Measurements from ENCODE around the gene TNFSF13.

The TNFSF13 gene

GRCh38 chr17:7573324-7574080 is 15.0 kb downstream of the TNFSF13 start:
- peak overlapping the region; percentile 99 for H3K27ac ChIP-seq
- no peak for DNase-seq (ENCODE audit: low read depth, low spot score)

GRCh38 chr17:7574176-7574953 is 15.8 kb downstream of the TNFSF13 start:
- peak overlapping the region; percentile 99 for H3K27ac ChIP-seq
- no peak for DNase-seq (ENCODE audit: low read depth, low spot score)

- peak overlapping the region; percentile 99 for H3K27ac ChIP-seq
Measured at GRCh38 chr17:7575481-7575883, 16.9 kb downstream of the TNFSF13 start.

DNA sequence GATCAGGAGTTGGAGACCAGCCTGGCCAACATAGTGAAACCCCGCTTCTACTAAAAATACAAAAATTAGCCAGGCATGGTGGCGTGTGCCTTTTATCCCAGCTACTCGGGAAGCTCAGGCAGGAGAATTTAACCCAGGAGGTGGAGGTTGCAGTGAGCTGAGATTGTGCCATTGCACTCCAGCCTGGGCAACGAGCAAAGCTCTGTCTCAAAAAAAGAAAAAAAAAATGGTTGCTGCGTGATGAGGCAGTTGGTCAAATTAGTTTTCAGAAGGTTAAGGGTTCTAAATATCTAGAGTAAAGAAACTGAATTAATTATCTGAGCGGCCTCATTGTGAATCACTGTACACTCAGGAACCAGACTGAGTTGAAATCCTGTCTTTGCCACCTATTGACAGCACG is 17.4 kb downstream of the TNFSF13 start:
- no peak for DNase-seq (ENCODE audit: low read depth, low spot score)
- peak overlapping the region; percentile 99 for H3K27ac ChIP-seq

More at GRCh38 chr17:7575481-7575883, 16.9 kb downstream of the TNFSF13 start:
- DNase-seq (ENCODE audit: low read depth, low spot score), result no peak

GRCh38 chr17:7576432-7576937 is 17.9 kb downstream of the TNFSF13 start:
- DNase-seq (ENCODE audit: low read depth, low spot score), result no peak

GRCh38 chr17:7577327-7578199 is 19.0 kb downstream of the TNFSF13 start:
- peak overlapping the region; percentile 99 for H3K27ac ChIP-seq
- DNase-seq (ENCODE audit: low read depth, low spot score), result no peak

More at GRCh38 chr17:7576432-7576937, 17.9 kb downstream of the TNFSF13 start:
- peak overlapping the region; percentile 99 for H3K27ac ChIP-seq

DNA sequence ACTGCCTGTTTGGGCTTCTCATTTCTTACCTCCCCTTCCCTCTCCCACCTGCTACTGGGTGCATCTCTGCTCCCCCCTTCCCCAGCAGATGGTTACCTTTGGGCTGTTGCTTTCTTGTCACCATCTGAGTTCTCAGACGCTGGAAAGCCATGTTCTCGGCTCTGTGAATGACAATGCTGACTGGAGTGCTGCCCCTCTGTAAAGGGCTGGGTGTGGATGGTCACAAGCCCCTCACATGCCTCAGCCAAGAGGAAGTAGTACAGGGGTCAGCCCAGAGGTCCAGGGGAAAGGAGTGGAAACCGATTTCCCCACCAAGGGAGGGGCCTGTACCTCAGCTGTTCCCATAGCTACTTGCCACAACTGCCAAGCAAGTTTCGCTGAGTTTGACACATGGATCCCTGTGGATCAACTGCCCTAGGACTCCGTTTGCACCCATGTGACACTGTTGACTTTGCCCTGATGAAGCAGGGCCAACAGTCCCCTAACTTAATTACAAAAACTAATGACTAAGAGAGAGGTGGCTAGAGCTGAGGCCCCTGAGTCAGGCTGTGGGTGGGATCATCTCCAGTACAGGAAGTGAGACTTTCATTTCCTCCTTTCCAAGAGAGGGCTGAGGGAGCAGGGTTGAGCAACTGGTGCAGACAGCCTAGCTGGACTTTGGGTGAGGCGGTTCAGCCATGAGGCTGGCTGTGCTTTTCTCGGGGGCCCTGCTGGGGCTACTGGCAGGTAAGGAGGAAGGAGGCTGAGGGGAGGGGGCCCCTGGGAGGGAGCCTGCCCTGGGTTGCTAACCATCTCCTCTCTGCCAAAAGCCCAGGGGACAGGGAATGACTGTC is 20.7 kb downstream of the TNFSF13 start, which contains the start of gene CD68:
TSS of gene CD68 (plus strand) at position 638 of the 833 bp plus-strand sequence. CDS start at position 678, 40 bp downstream.
- H3K27ac ChIP-seq, result peak within 1 kb of the TSS; percentile 99
- DNase-seq (ENCODE audit: low read depth, low spot score), result peak; percentile 91

GRCh38 chr17:7579834-7580603 is 21.5 kb downstream of the TNFSF13 start:
- peak overlapping the region; percentile 99 for H3K27ac ChIP-seq
- no peak for DNase-seq (ENCODE audit: low read depth, low spot score)

- peak overlapping the region; percentile 99 for H3K27ac ChIP-seq
- DNase-seq (ENCODE audit: low read depth, low spot score), result no peak
Measured at GRCh38 chr17:7580604-7581575, 22.3 kb downstream of the TNFSF13 start.

- no peak for DNase-seq (ENCODE audit: low read depth, low spot score)
- peak overlapping the region; percentile 99 for H3K27ac ChIP-seq
Measured at GRCh38 chr17:7582396-7583252, 24.1 kb downstream of the TNFSF13 start.

- DNase-seq (ENCODE audit: low read depth, low spot score), result no peak
- H3K27ac ChIP-seq, result peak within 1 kb of the TSS; percentile 99
Measured at GRCh38 chr17:7583253-7584109, 24.9 kb downstream of the TNFSF13 start, which contains the start of gene MPDU1. Gene MPDU1 (plus strand): TSS chr17:7583852. CDS start chr17:7583863, 11 bp downstream.

DNA sequence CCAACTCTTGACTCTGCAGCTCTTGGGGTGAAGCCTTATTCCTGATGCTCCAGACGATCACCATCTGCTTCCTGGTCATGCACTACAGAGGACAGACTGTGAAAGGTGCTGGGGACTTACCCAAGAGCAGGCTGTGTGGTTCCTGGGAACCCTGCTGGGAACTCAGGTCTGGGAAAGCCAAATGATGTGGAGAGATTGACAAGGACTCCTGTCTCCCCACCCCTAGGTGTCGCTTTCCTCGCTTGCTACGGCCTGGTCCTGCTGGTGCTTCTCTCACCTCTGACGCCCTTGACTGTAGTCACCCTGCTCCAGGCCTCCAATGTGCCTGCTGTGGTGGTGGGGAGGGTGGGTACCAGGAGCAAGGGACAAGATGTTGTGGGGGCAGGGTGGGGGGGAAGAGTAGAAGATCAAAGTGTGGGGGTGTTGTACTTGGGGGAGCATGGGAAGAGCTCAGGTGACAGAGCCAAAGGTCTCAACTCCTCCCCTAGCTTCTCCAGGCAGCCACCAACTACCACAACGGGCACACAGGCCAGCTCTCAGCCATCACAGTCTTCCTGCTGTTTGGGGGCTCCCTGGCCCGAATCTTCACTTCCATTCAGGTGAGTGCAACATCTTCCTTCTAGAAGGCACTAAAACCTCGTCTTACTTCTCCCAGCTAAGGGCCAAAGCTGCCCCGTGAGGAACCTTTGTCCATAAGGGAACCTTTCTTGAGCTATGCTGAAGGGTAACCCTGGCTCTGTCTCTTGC is 28.3 kb downstream of the TNFSF13 start:
- DNase-seq (ENCODE audit: low read depth, low spot score), result no peak
- H3K27ac ChIP-seq, result peak overlapping the region; percentile 99

DNA sequence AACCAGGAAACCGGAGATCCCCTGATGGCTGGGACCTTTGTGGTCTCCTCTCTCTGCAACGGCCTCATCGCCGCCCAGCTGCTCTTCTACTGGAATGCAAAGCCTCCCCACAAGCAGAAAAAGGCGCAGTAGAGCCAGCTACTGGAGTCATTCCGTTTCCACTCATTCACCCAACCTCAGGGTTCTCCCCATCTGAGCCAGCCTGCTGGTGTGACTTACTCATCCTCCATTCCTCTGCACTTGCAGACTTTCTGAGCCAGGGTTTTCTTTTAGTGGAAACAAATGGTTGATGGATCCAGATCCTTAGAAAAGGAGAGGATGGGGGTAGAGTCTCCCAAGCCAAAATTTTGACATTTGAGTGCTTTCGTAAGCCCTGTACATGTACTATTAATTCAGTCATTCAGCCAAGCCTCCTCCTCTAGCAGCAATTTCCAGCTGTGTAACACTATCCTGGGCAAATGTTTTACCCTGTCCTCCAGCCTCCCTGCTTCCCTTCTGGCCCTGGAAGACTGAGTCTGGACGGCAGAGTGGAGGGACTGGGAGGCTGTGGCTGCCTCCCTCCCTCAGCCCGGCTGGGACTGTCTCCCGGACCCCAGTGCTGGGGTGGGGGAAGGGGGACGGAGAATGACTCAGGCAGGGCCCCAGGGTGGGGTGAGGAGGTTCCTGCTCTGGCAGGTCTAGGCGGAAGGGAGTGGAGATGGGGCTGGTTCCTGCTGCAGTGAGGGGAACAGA is 29.0 kb downstream of the TNFSF13 start:
- no peak for DNase-seq (ENCODE audit: low read depth, low spot score)
- H3K27ac ChIP-seq, result peak overlapping the region; percentile 99
